Measurements from ENCODE around the gene PLA2G4B. TPM values are rescaled to one million over a fixed set of nuclear protein-coding genes. Genes with fewer than 3 reads are reported as not detected.

PLA2G4B gene
- polyA plus RNA-seq, 6 donors from 2014 or later, result 0.45 to 1.5 (median 0.48) TPM; not detected in 2

GRCh38 chr15:41851755-41852370 lies 13.2 kb downstream of the PLA2G4B start:
- H3K9me3 Mint-ChIP-seq, result no peaks in the 10 kb centered on the region
- H3K27me3 Mint-ChIP-seq, result peaks cover 0 to 6% (median 0%) of the 10 kb centered on the region in 3 donors
- H3K4me3 Mint-ChIP-seq, result no peak overlapping the region
- H3K36me3 Mint-ChIP-seq, result peaks cover 0 to 14% of the 10 kb centered on the region in 2 donors
- ATAC-seq (ENCODE audit: low read depth in 2 of 2) (no peak), DNase-seq (no peak)
- H3K27ac Mint-ChIP-seq, result no peak overlapping the region
- H3K4me1 Mint-ChIP-seq, result peaks cover 5 to 11% (median 8%) of the 10 kb centered on the region in 3 donors

- no peak for DNase-seq
- H3K4me3 Mint-ChIP-seq, result no peak overlapping the region
- peaks cover 0 to 6% (median 0%) of the 10 kb centered on the region in 3 donors for H3K27me3 Mint-ChIP-seq
Measured at GRCh38 chr15:41852736-41853590, 14.3 kb downstream of the PLA2G4B start.

GRCh38 chr15:41853831-41854230 lies 15.2 kb downstream of the PLA2G4B start:
- ATAC-seq (ENCODE audit: low read depth in 2 of 2) (no peak), DNase-seq (no peak)
- H3K27ac Mint-ChIP-seq, result no peak overlapping the region
- no peak overlapping the region for H3K4me3 Mint-ChIP-seq
- H3K27me3 Mint-ChIP-seq, result peaks cover 0 to 6% (median 0%) of the 10 kb centered on the region in 3 donors
- no peaks in the 10 kb centered on the region for H3K9me3 Mint-ChIP-seq
- no peaks in the 10 kb centered on the region for H3K36me3 Mint-ChIP-seq
- H3K4me1 Mint-ChIP-seq, result peaks cover 5 to 11% (median 8%) of the 10 kb centered on the region in 3 donors

More at GRCh38 chr15:41852736-41853590, 14.3 kb downstream of the PLA2G4B start:
- peaks cover 0 to 7% of the 10 kb centered on the region in 2 donors for H3K36me3 Mint-ChIP-seq
- H3K9me3 Mint-ChIP-seq, result no peaks in the 10 kb centered on the region
- no peak for ATAC-seq (ENCODE audit: low read depth in 2 of 2)
- no peak overlapping the region for H3K27ac Mint-ChIP-seq
- H3K4me1 Mint-ChIP-seq, result peaks cover 5 to 11% (median 8%) of the 10 kb centered on the region in 3 donors

- no peak overlapping the region for H3K4me3 Mint-ChIP-seq
- ATAC-seq (ENCODE audit: low read depth in 2 of 2), result no peak
- peaks cover 5 to 11% (median 8%) of the 10 kb centered on the region in 3 donors for H3K4me1 Mint-ChIP-seq
- H3K27ac Mint-ChIP-seq, result no peak overlapping the region
- H3K36me3 Mint-ChIP-seq, result no peaks in the 10 kb centered on the region
- H3K27me3 Mint-ChIP-seq, result peaks cover 0 to 6% (median 0%) of the 10 kb centered on the region in 3 donors
- H3K9me3 Mint-ChIP-seq, result no peaks in the 10 kb centered on the region
- no peak for DNase-seq
Measured at GRCh38 chr15:41854443-41854842, 15.8 kb downstream of the PLA2G4B start.

GRCh38 chr15:41855261-41855961 lies 16.8 kb downstream of the PLA2G4B start:
- Mint-ChIP-seq H3K4me3 (no peak overlapping the region), H3K27me3 (peaks cover 0 to 6% (median 0%) of the 10 kb centered on the region in 3 donors), H3K4me1 (peaks cover 5 to 9% (median 8%) of the 10 kb centered on the region in 3 donors), H3K27ac (no peak overlapping the region), H3K9me3 (no peaks in the 10 kb centered on the region), H3K36me3 (no peaks in the 10 kb centered on the region)
- no peak for DNase-seq
- no peak for ATAC-seq (ENCODE audit: low read depth in 2 of 2)

- Mint-ChIP-seq H3K27ac (no peak overlapping the region), H3K4me1 (peaks cover under 1 to 1% (median under 1%) of the 10 kb centered on the region in 3 donors), H3K9me3 (no peaks in the 10 kb centered on the region), H3K27me3 (peaks cover 0 to 2% (median 0%) of the 10 kb centered on the region in 3 donors), H3K4me3 (no peak overlapping the region), H3K36me3 (no peaks in the 10 kb centered on the region)
- DNase-seq (no peak), ATAC-seq (ENCODE audit: low read depth in 2 of 2) (no peak)
Measured at GRCh38 chr15:41856262-41856661, 17.6 kb downstream of the PLA2G4B start.

- no peaks in the 10 kb centered on the region for H3K4me1 Mint-ChIP-seq
- H3K27ac Mint-ChIP-seq, result peak overlapping the region in 1 of 6 donors; percentile 51
- H3K27me3 Mint-ChIP-seq, result no peaks in the 10 kb centered on the region
- no peaks in the 10 kb centered on the region for H3K36me3 Mint-ChIP-seq
- no peak for DNase-seq
- H3K4me3 Mint-ChIP-seq, result no peak overlapping the region
- ATAC-seq (ENCODE audit: low read depth in 2 of 2), result no peak
- no peaks in the 10 kb centered on the region for H3K9me3 Mint-ChIP-seq
Measured at GRCh38 chr15:41856716-41857115, 18.1 kb downstream of the PLA2G4B start.

GRCh38 chr15:41857316-41857715 lies 18.7 kb downstream of the PLA2G4B start:
- H3K27ac Mint-ChIP-seq, result no peak overlapping the region

GRCh38 chr15:41858756-41859155 lies 20.1 kb downstream of the PLA2G4B start:
- H3K4me1 Mint-ChIP-seq, result no peaks in the 10 kb centered on the region
- no peaks in the 10 kb centered on the region for H3K36me3 Mint-ChIP-seq
- no peak for ATAC-seq (ENCODE audit: low read depth in 2 of 2)

More at GRCh38 chr15:41857316-41857715, 18.7 kb downstream of the PLA2G4B start:
- Mint-ChIP-seq H3K36me3 (no peaks in the 10 kb centered on the region), H3K4me3 (no peak overlapping the region), H3K27me3 (no peaks in the 10 kb centered on the region), H3K4me1 (no peaks in the 10 kb centered on the region), H3K9me3 (no peaks in the 10 kb centered on the region)
- ATAC-seq (ENCODE audit: low read depth in 2 of 2) (no peak), DNase-seq (no peak)

GRCh38 chr15:41860049-41860828 lies 21.6 kb downstream of the PLA2G4B start:
- no peak overlapping the region for H3K4me3 Mint-ChIP-seq
- H3K27ac Mint-ChIP-seq, result peak overlapping the region in 1 of 6 donors; percentile 37
- no peaks in the 10 kb centered on the region for H3K9me3 Mint-ChIP-seq
- DNase-seq (no peak), ATAC-seq (ENCODE audit: low read depth in 2 of 2) (no peak)
- no peaks in the 10 kb centered on the region for H3K36me3 Mint-ChIP-seq
- no peaks in the 10 kb centered on the region for H3K4me1 Mint-ChIP-seq
- no peaks in the 10 kb centered on the region for H3K27me3 Mint-ChIP-seq

More at GRCh38 chr15:41858756-41859155, 20.1 kb downstream of the PLA2G4B start:
- H3K27ac Mint-ChIP-seq, result no peak overlapping the region
- no peak for DNase-seq
- no peak overlapping the region for H3K4me3 Mint-ChIP-seq
- H3K27me3 Mint-ChIP-seq, result no peaks in the 10 kb centered on the region
- H3K9me3 Mint-ChIP-seq, result no peaks in the 10 kb centered on the region

- Mint-ChIP-seq H3K36me3 (no peaks in the 10 kb centered on the region), H3K27ac (peak overlapping the region in 1 of 6 donors; percentile 95), H3K4me1 (no peaks in the 10 kb centered on the region)
Measured at GRCh38 chr15:41861736-41862356, 23.2 kb downstream of the PLA2G4B start.

GRCh38 chr15:41862515-41863116 lies 24.0 kb downstream of the PLA2G4B start:
- H3K9me3 Mint-ChIP-seq, result no peaks in the 10 kb centered on the region
- no peaks in the 10 kb centered on the region for H3K36me3 Mint-ChIP-seq
- H3K27me3 Mint-ChIP-seq, result no peaks in the 10 kb centered on the region
- DNase-seq (no peak), ATAC-seq (ENCODE audit: low read depth in 2 of 2) (no peak)
- no peak overlapping the region for H3K4me3 Mint-ChIP-seq
- H3K27ac Mint-ChIP-seq, result no peak overlapping the region
- peaks cover 0 to 2% (median 0%) of the 10 kb centered on the region in 3 donors for H3K4me1 Mint-ChIP-seq

More at GRCh38 chr15:41861736-41862356, 23.2 kb downstream of the PLA2G4B start:
- H3K4me3 Mint-ChIP-seq, result no peak overlapping the region
- no peaks in the 10 kb centered on the region for H3K27me3 Mint-ChIP-seq
- no peak for ATAC-seq (ENCODE audit: low read depth in 2 of 2)
- no peaks in the 10 kb centered on the region for H3K9me3 Mint-ChIP-seq
- DNase-seq, result no peak

Data from naive B cell (primary cell).